ENCODE results near the gene CELSR1. TPM values are rescaled to one million over a fixed set of nuclear protein-coding genes. Genes with fewer than 3 reads are reported as not detected.

The CELSR1 gene
- total RNA-seq, 1 donor from 2014 or later: 27.9 TPM

- Mint-ChIP-seq H3K27me3 (ENCODE audit: low read depth) (no peaks in the 10 kb centered on the region), H3K27ac (ENCODE audit: unreplicated experiment) (no peak overlapping the region), H3K4me1 (ENCODE audit: low read depth) (peaks cover 28% of the 10 kb centered on the region), H3K36me3 (ENCODE audit: low read depth) (peaks cover 42% of the 10 kb centered on the region), H3K9me3 (ENCODE audit: low read depth) (peaks cover 11% of the 10 kb centered on the region), H3K4me3 (ENCODE audit: unreplicated experiment) (no peak overlapping the region)
- no peak for DNase-seq (ENCODE audit: low spot score)
- TF ChIP-seq CTCF (IDR thresholded peaks at IDR 0.05): no peak
Observed at GRCh38 chr22:46376111-46376510, 161.3 kb downstream of the CELSR1 start.

GRCh38 chr22:46374663-46375474 is 162.6 kb downstream of the CELSR1 start:
- H3K27me3 Mint-ChIP-seq (ENCODE audit: low read depth): no peaks in the 10 kb centered on the region
- H3K4me3 Mint-ChIP-seq (ENCODE audit: unreplicated experiment): no peak overlapping the region
- no peak for DNase-seq (ENCODE audit: low spot score)
- TF ChIP-seq CTCF (IDR thresholded peaks at IDR 0.05): no peak
- H3K9me3 Mint-ChIP-seq (ENCODE audit: low read depth): peaks cover 11% of the 10 kb centered on the region
- H3K36me3 Mint-ChIP-seq (ENCODE audit: low read depth): peaks cover 35% of the 10 kb centered on the region
- H3K27ac Mint-ChIP-seq (ENCODE audit: unreplicated experiment): no peak overlapping the region
- H3K4me1 Mint-ChIP-seq (ENCODE audit: low read depth): peaks cover 26% of the 10 kb centered on the region

GRCh38 chr22:46373921-46374662 is 163.3 kb downstream of the CELSR1 start:
- Mint-ChIP-seq H3K4me3 (ENCODE audit: unreplicated experiment) (no peak overlapping the region), H3K9me3 (ENCODE audit: low read depth) (peaks cover 11% of the 10 kb centered on the region), H3K27me3 (ENCODE audit: low read depth) (no peaks in the 10 kb centered on the region), H3K27ac (ENCODE audit: unreplicated experiment) (no peak overlapping the region), H3K4me1 (ENCODE audit: low read depth) (peaks cover 20% of the 10 kb centered on the region), H3K36me3 (ENCODE audit: low read depth) (peaks cover 33% of the 10 kb centered on the region)
- no peak for TF ChIP-seq CTCF (IDR thresholded peaks at IDR 0.05)
- peak; percentile 81 for DNase-seq (ENCODE audit: low spot score)

GRCh38 chr22:46373159-46373558 is 164.3 kb downstream of the CELSR1 start:
- peaks cover 33% of the 10 kb centered on the region for H3K36me3 Mint-ChIP-seq (ENCODE audit: low read depth)
- H3K9me3 Mint-ChIP-seq (ENCODE audit: low read depth): peaks cover 11% of the 10 kb centered on the region
- H3K27me3 Mint-ChIP-seq (ENCODE audit: low read depth): no peaks in the 10 kb centered on the region
- H3K4me1 Mint-ChIP-seq (ENCODE audit: low read depth): peaks cover 11% of the 10 kb centered on the region
- H3K4me3 Mint-ChIP-seq (ENCODE audit: unreplicated experiment): no peak overlapping the region
- no peak for TF ChIP-seq CTCF (IDR thresholded peaks at IDR 0.05)
- DNase-seq (ENCODE audit: low spot score): no peak
- no peak overlapping the region for H3K27ac Mint-ChIP-seq (ENCODE audit: unreplicated experiment)

GRCh38 chr22:46372686-46373085 is 164.7 kb downstream of the CELSR1 start:
- Mint-ChIP-seq H3K27me3 (ENCODE audit: low read depth) (no peaks in the 10 kb centered on the region), H3K36me3 (ENCODE audit: low read depth) (peaks cover 33% of the 10 kb centered on the region), H3K9me3 (ENCODE audit: low read depth) (peaks cover 11% of the 10 kb centered on the region), H3K4me3 (ENCODE audit: unreplicated experiment) (no peak overlapping the region), H3K27ac (ENCODE audit: unreplicated experiment) (no peak overlapping the region), H3K4me1 (ENCODE audit: low read depth) (peaks cover 9% of the 10 kb centered on the region)
- TF ChIP-seq CTCF (IDR thresholded peaks at IDR 0.05): no peak
- peak; percentile 76 for DNase-seq (ENCODE audit: low spot score)
